Fibroblast of the aortic adventitia (primary cell): ENCODE measurements around the gene FLNB. TPM values are rescaled to one million over a fixed set of nuclear protein-coding genes. Genes with fewer than 3 reads are reported as not detected.

Experiments used
- DNase-seq: peaks from one replicate; pipeline ENCODE4 v3.0.0-alpha.2; 2010; ENCODE audit warnings: low read depth
- H3K4me3 ChIP-seq: 2 replicates; pipeline ENCODE4 v1.5.1; 2011; ENCODE audit warnings: low read depth, mild to moderate bottlenecking, control low read depth, low read length, moderate library complexity
- total RNA-seq: library from RNA; depleted of rRNA; stranded (reverse); fragments of >200 nt; gene quantifications from 2 replicates; pipeline ENCODE4 v1.2.3, GENCODE V29; 2012; ENCODE audit warnings: low replicate concordance
- TF ChIP-seq, protein P1 (sequence below): IDR thresholded peaks from 2 replicates; pipeline ENCODE4 v1.5.1; 2011; ENCODE audit warnings: mild to moderate bottlenecking, low read length, control low read depth, inconsistent platforms; ENCODE audit not compliant: insufficient read depth

FLNB gene
- total RNA-seq, 1 donor = 69.0 TPM

DNA sequence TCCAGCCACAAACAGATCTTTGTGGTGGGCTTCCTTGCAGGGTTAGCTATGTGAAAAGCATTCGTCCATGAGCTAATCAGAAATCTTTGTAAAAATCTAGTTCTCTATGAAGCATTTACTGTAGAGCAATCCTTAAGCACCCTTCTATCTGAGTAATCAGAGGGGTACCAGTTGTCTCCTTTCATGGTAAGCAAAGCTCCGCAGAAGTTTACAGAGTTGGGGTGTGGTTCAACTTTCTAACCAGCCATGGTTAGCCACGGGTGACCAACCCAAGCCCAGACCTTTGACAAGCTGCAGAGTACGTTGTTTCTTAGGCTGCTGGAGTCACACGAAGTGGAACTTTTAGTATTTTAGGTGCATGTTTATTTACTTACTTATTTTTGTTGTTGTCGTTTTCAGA lies 77.4 kb downstream of the FLNB start:
- H3K4me3 ChIP-seq = no peak overlapping the region
- TF ChIP-seq, protein P1, sequence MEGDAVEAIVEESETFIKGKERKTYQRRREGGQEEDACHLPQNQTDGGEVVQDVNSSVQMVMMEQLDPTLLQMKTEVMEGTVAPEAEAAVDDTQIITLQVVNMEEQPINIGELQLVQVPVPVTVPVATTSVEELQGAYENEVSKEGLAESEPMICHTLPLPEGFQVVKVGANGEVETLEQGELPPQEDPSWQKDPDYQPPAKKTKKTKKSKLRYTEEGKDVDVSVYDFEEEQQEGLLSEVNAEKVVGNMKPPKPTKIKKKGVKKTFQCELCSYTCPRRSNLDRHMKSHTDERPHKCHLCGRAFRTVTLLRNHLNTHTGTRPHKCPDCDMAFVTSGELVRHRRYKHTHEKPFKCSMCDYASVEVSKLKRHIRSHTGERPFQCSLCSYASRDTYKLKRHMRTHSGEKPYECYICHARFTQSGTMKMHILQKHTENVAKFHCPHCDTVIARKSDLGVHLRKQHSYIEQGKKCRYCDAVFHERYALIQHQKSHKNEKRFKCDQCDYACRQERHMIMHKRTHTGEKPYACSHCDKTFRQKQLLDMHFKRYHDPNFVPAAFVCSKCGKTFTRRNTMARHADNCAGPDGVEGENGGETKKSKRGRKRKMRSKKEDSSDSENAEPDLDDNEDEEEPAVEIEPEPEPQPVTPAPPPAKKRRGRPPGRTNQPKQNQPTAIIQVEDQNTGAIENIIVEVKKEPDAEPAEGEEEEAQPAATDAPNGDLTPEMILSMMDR = no peak
- no peak for DNase-seq

GRCh38 chr3:58088501-58088900 lies 80.3 kb downstream of the FLNB start:
- no peak overlapping the region for H3K4me3 ChIP-seq
- no peak for DNase-seq
- TF ChIP-seq, protein P1 = no peak

GRCh38 chr3:58090351-58090750 lies 82.1 kb downstream of the FLNB start:
- H3K4me3 ChIP-seq = no peak overlapping the region
- no peak for DNase-seq
- TF ChIP-seq, protein P1 = no peak

GRCh38 chr3:58092521-58092920 lies 84.3 kb downstream of the FLNB start:
- TF ChIP-seq, protein P1 = no peak
- no peak for DNase-seq
- H3K4me3 ChIP-seq = no peak overlapping the region

- TF ChIP-seq, protein P1 = no peak
- peak; percentile 27 for DNase-seq
- no peak overlapping the region for H3K4me3 ChIP-seq
These were observed 85.5 kb downstream of the FLNB start for GRCh38 chr3:58093574-58094195.

GRCh38 chr3:58094657-58095056 lies 86.4 kb downstream of the FLNB start:
- H3K4me3 ChIP-seq = no peak overlapping the region
- DNase-seq = no peak
- TF ChIP-seq, protein P1 = no peak

DNA sequence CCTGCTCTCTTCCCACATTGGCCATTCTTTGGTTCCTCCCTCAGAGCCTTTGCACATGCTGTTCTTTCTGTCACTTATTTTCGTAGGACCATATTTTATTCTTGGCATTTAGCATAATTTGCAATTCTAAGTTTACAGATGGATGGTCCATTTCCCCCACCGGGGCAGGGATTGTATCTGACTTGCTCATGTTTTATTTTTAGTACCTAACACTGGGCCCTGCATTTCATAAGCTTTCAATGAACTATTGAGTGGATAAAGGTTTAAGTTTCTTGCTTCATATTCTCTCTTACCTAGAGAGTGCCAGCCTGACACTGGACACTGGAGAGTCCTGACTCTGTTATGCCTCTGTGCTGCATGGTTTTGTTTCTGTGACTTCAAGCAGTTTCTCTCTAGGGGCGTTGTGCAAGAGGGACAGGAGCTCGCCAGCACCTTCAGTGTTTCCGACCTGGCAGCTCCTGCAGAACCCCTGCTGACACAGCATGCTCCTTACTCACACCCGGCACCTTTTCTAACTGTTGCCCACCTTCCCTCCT lies 87.4 kb downstream of the FLNB start:
- no peak for DNase-seq
- TF ChIP-seq, protein P1 = no peak
- H3K4me3 ChIP-seq = no peak overlapping the region
